Activated naive CD4-positive, alpha-beta T cell treated with anti-CD3 and anti-CD28 coated beads, Interleukin-2, amount 50 U/mL, for 72 hours (primary cell): ENCODE results near the gene IFI44. TPM values are rescaled to one million over a fixed set of nuclear protein-coding genes. Genes with fewer than 3 reads are reported as not detected.

Experiments used
- ATAC-seq, 2 donors: fragments of 150-1000 bp; cut with Tn5 transposase; 2 replicates each; pipeline ENCODE4 v1.10.0; 2021; ENCODE audit warnings: mild to moderate bottlenecking in 2 of 2, moderate library complexity in 2 of 2
- DNase-seq, 2 donors: peaks; one replicate each; pipeline ENCODE4 v3.0.0; 2021 to 2022; ENCODE audit warnings: low spot score in 2 of 2
- H3K27ac Mint-ChIP-seq, 2 donors: one replicate each; pipeline ENCODE4 v1.8.0; 2022; ENCODE audit warnings: mild to moderate bottlenecking in 2 of 2, mixed read lengths in 2 of 2
- H3K36me3 Mint-ChIP-seq, 2 donors: one replicate each; pipeline ENCODE4 v1.8.0; 2022; ENCODE audit warnings: mixed read lengths in 2 of 2
- H3K9me3 Mint-ChIP-seq, 2 donors: one replicate each; pipeline ENCODE4 v1.8.0; 2022; ENCODE audit warnings: mixed read lengths in 2 of 2
- total RNA-seq, 2 donors: library from RNA; stranded (reverse); gene quantifications; one replicate each; pipeline ENCODE4 v1.2.3, GENCODE V29; 2022

The IFI44 gene
- total RNA-seq, 2 donors from 2014 or later: 13.0 to 59.4 TPM

GRCh38 chr1:78678324-78678723 lies 28.7 kb downstream of the IFI44 start:
- DNase-seq: no peak
- Mint-ChIP-seq H3K27ac (peak overlapping the region in 1 of 2 donors; percentile 9), H3K36me3 (no peaks in the 10 kb centered on the region), H3K9me3 (no peaks in the 10 kb centered on the region)
- ATAC-seq: peak in 1 of 2 donors; percentile 69

GRCh38 chr1:78681265-78681664 lies 31.6 kb downstream of the IFI44 start:
- ATAC-seq (no peak), DNase-seq (no peak)
- no peaks in the 10 kb centered on the region for H3K36me3 Mint-ChIP-seq
- no peaks in the 10 kb centered on the region for H3K9me3 Mint-ChIP-seq
- H3K27ac Mint-ChIP-seq: no peak overlapping the region

GRCh38 chr1:78682496-78682895 lies 32.9 kb downstream of the IFI44 start:
- no peaks in the 10 kb centered on the region for H3K9me3 Mint-ChIP-seq
- ATAC-seq (no peak), DNase-seq (no peak)
- no peaks in the 10 kb centered on the region for H3K36me3 Mint-ChIP-seq
- H3K27ac Mint-ChIP-seq: no peak overlapping the region

GRCh38 chr1:78683079-78683478 lies 33.4 kb downstream of the IFI44 start:
- H3K36me3 Mint-ChIP-seq: no peaks in the 10 kb centered on the region
- ATAC-seq: no peak
- no peaks in the 10 kb centered on the region for H3K9me3 Mint-ChIP-seq
- no peak overlapping the region for H3K27ac Mint-ChIP-seq
- no peak for DNase-seq

- H3K27ac Mint-ChIP-seq: no peak overlapping the region
- no peaks in the 10 kb centered on the region for H3K36me3 Mint-ChIP-seq
- DNase-seq: no peak
- no peak for ATAC-seq
- no peaks in the 10 kb centered on the region for H3K9me3 Mint-ChIP-seq
These were observed 37.7 kb downstream of the IFI44 start for GRCh38 chr1:78687315-78687714.

GRCh38 chr1:78687914-78688313 lies 38.3 kb downstream of the IFI44 start:
- ATAC-seq (no peak), DNase-seq (no peak)
- no peaks in the 10 kb centered on the region for H3K9me3 Mint-ChIP-seq
- H3K27ac Mint-ChIP-seq: no peak overlapping the region
- H3K36me3 Mint-ChIP-seq: no peaks in the 10 kb centered on the region

GRCh38 chr1:78688697-78689096 lies 39.1 kb downstream of the IFI44 start:
- ATAC-seq (no peak), DNase-seq (no peak)
- H3K36me3 Mint-ChIP-seq: no peaks in the 10 kb centered on the region
- no peaks in the 10 kb centered on the region for H3K9me3 Mint-ChIP-seq
- no peak overlapping the region for H3K27ac Mint-ChIP-seq

GRCh38 chr1:78690516-78690915 lies 40.9 kb downstream of the IFI44 start:
- H3K27ac Mint-ChIP-seq: no peak overlapping the region
- no peaks in the 10 kb centered on the region for H3K9me3 Mint-ChIP-seq
- DNase-seq (no peak), ATAC-seq (no peak)
- H3K36me3 Mint-ChIP-seq: no peaks in the 10 kb centered on the region

GRCh38 chr1:78691995-78692747 lies 42.5 kb downstream of the IFI44 start:
- DNase-seq (no peak), ATAC-seq (peak; percentile 50 to 67)
- no peak overlapping the region for H3K27ac Mint-ChIP-seq
- no peaks in the 10 kb centered on the region for H3K36me3 Mint-ChIP-seq
- H3K9me3 Mint-ChIP-seq: no peaks in the 10 kb centered on the region

GRCh38 chr1:78699813-78700212 lies 50.2 kb downstream of the IFI44 start:
- peaks cover 12 to 19% of the 10 kb centered on the region in 2 donors for H3K36me3 Mint-ChIP-seq
- DNase-seq (no peak), ATAC-seq (no peak)
- H3K9me3 Mint-ChIP-seq: peaks cover 11 to 13% of the 10 kb centered on the region in 2 donors
- no peak overlapping the region for H3K27ac Mint-ChIP-seq

- Mint-ChIP-seq H3K27ac (no peak overlapping the region), H3K9me3 (peaks cover 11 to 13% of the 10 kb centered on the region in 2 donors), H3K36me3 (peaks cover 12 to 19% of the 10 kb centered on the region in 2 donors)
- no peak for ATAC-seq
- DNase-seq: no peak
These were observed 52.8 kb downstream of the IFI44 start for GRCh38 chr1:78702426-78702825.

GRCh38 chr1:78703806-78704205 lies 54.2 kb downstream of the IFI44 start:
- peaks cover 11 to 13% of the 10 kb centered on the region in 2 donors for H3K9me3 Mint-ChIP-seq
- DNase-seq: no peak
- H3K36me3 Mint-ChIP-seq: peaks cover 12 to 19% of the 10 kb centered on the region in 2 donors
- H3K27ac Mint-ChIP-seq: no peak overlapping the region
- no peak for ATAC-seq

- H3K36me3 Mint-ChIP-seq: no peaks in the 10 kb centered on the region
- H3K27ac Mint-ChIP-seq: no peak overlapping the region
- DNase-seq: no peak
- ATAC-seq: no peak
- no peaks in the 10 kb centered on the region for H3K9me3 Mint-ChIP-seq
These were observed 62.9 kb downstream of the IFI44 start for GRCh38 chr1:78712467-78713051.

- ATAC-seq: no peak
- Mint-ChIP-seq H3K27ac (no peak overlapping the region), H3K9me3 (no peaks in the 10 kb centered on the region), H3K36me3 (no peaks in the 10 kb centered on the region)
- DNase-seq: no peak
These were observed 63.7 kb downstream of the IFI44 start for GRCh38 chr1:78713297-78713696.

Other genes with a start within 250 kb of the IFI44 start
- not detected for gene PTGFR, start 158.9 kb upstream of the IFI44 start, total RNA-seq
- gene IFI44L, start 29.4 kb upstream of the IFI44 start, total RNA-seq: 100 to 1,000 TPM in 1 of 2 donors, 1 to 10 TPM in 1; 8.4 to 120 TPM